Measurements from ENCODE around the gene TMEM82. TPM values are rescaled to one million over a fixed set of nuclear protein-coding genes. Genes with fewer than 3 reads are reported as not detected.

TMEM82 gene
- total and polyA plus RNA-seq, 8 donors, result 0.10 to 4.9 (median 1.5) TPM; not detected in 4

DNA sequence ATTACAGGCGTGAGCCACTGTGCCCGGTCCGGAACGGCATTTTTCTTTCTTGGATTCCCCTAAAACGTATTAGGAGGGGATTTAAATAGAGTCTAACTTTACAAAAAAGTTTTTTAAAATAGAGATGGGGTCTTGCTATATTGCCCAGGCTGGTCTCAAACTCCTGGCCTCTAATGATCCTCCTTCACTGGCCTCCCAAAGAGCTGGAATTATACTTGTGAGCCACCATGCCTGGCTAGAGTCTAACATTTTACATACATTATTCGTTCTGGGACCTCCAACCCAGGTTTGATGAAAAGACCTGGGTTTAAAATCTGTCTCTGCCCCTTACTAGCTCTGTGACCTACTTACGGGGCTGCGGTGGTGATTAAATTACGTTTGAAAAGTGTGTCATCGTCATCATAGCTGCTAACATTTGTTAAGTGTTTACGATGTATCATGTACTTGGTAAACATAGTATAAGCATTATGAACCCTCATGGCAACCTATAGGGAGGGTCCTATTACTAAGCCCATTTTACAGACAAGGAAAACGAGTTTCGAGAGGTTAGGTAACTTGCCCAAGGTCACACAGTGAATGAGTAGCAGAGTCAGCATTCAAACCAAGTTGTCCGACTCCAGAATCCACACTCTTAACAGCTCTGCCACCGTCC, 33.7 kb upstream of the TMEM82 start:
- Histone ChIP-seq H3K4me3 (no peak overlapping the region), H3K36me3 (peaks cover 0 to 10% (median 4%) of the 10 kb centered on the region in 4 donors), H3K27me3 (no peaks in the 10 kb centered on the region), H3K4me1 (peaks cover 7 to 68% (median 37%) of the 10 kb centered on the region in 4 donors), H3K27ac (no peak overlapping the region), H3K9me3 (no peaks in the 10 kb centered on the region)
- WGBS, 5 donors, result 85 to 93% (median 91%) methylated on average over 15 of the region's 15 CpGs
- intact Hi-C loops (cut with DNase I; ENCODE audit: low total_unique reads), result no loop called here
- DNase-seq, result no peak
- TF ChIP-seq, protein P1, sequence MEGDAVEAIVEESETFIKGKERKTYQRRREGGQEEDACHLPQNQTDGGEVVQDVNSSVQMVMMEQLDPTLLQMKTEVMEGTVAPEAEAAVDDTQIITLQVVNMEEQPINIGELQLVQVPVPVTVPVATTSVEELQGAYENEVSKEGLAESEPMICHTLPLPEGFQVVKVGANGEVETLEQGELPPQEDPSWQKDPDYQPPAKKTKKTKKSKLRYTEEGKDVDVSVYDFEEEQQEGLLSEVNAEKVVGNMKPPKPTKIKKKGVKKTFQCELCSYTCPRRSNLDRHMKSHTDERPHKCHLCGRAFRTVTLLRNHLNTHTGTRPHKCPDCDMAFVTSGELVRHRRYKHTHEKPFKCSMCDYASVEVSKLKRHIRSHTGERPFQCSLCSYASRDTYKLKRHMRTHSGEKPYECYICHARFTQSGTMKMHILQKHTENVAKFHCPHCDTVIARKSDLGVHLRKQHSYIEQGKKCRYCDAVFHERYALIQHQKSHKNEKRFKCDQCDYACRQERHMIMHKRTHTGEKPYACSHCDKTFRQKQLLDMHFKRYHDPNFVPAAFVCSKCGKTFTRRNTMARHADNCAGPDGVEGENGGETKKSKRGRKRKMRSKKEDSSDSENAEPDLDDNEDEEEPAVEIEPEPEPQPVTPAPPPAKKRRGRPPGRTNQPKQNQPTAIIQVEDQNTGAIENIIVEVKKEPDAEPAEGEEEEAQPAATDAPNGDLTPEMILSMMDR (IDR thresholded peaks at IDR 0.05), result no peak
- TF ChIP-seq POLR2AphosphoS5 (IDR thresholded peaks at IDR 0.05) (no peak), POLR2A (IDR thresholded peaks at IDR 0.05) (no peak), EP300 (IDR thresholded peaks at IDR 0.05) (no peak)

DNA sequence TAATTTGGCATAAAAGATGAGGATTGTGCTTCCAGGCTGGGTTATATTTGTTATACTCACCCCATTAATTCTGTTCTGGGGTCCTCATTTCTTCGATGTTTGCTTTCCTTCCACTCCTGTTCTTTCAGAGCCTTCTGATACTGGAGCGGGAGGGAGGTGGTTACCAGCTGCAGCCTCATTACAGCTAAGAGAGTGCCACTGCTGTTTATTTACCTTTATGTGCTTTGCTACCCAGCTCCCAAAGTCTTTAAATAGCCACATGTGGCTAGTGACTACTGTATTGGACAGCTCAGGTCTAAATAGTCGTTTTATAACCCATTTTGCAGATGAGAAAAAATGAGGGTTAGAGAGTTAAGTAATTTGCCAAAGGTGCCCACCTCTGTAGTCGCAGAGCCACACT, 33.1 kb upstream of the TMEM82 start:
- H3K4me3 ChIP-seq, result no peak overlapping the region
- DNase-seq, result no peak
- H3K27ac ChIP-seq, result no peak overlapping the region
- H3K4me1 ChIP-seq, result peaks cover 1 to 68% (median 35%) of the 10 kb centered on the region in 4 donors
- TF ChIP-seq POLR2A (IDR thresholded peaks at IDR 0.05) (no peak), EP300 (IDR thresholded peaks at IDR 0.05) (no peak), POLR2AphosphoS5 (IDR thresholded peaks at IDR 0.05) (no peak)
- TF ChIP-seq, protein P1 (IDR thresholded peaks at IDR 0.05), result no peak
- peaks cover 0 to 10% (median 4%) of the 10 kb centered on the region in 4 donors for H3K36me3 ChIP-seq
- WGBS, 5 donors, result 73 to 85% (median 83%) methylated on average over 4 of the region's 4 CpGs
- no peaks in the 10 kb centered on the region for H3K9me3 ChIP-seq
- no peaks in the 10 kb centered on the region for H3K27me3 ChIP-seq
- intact Hi-C loops (cut with DNase I; ENCODE audit: low total_unique reads), result no loop called here

DNA sequence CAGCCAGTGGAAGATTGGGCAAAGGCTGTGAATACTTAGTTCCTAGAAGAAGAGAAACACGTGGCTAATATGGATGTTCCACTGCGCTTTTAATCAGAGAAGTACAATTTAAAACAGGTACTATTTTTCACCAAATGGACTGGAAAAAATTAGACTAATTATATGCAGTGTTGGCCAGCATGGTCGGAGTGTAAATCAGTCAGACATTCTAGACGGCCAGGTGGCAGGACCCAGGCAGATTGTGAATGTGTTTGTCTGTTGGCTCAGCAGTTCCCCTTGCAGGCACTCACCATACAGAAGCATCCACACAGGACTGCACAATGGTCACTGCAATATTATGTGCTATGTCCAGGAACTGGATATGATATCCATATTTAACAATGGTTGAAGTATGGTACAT, 30.1 kb upstream of the TMEM82 start:
- peaks cover 8 to 15% (median 12%) of the 10 kb centered on the region in 4 donors for H3K36me3 ChIP-seq
- H3K4me3 ChIP-seq, result no peak overlapping the region
- H3K27me3 ChIP-seq, result no peaks in the 10 kb centered on the region
- DNase-seq, result no peak
- H3K27ac ChIP-seq, result no peak overlapping the region
- 52 to 78% (median 68%) methylated on average over 4 of the region's 4 CpGs for WGBS, 5 donors
- no peak for TF ChIP-seq POLR2AphosphoS5 (IDR thresholded peaks at IDR 0.05)
- TF ChIP-seq, protein P1 (IDR thresholded peaks at IDR 0.05), result no peak
- TF ChIP-seq EP300 (IDR thresholded peaks at IDR 0.05), result no peak
- no peak for TF ChIP-seq POLR2A (IDR thresholded peaks at IDR 0.05)
- peaks cover 9 to 72% (median 39%) of the 10 kb centered on the region in 4 donors for H3K4me1 ChIP-seq
- no peaks in the 10 kb centered on the region for H3K9me3 ChIP-seq
- intact Hi-C loops (cut with DNase I; ENCODE audit: low total_unique reads), result no loop called here

DNA sequence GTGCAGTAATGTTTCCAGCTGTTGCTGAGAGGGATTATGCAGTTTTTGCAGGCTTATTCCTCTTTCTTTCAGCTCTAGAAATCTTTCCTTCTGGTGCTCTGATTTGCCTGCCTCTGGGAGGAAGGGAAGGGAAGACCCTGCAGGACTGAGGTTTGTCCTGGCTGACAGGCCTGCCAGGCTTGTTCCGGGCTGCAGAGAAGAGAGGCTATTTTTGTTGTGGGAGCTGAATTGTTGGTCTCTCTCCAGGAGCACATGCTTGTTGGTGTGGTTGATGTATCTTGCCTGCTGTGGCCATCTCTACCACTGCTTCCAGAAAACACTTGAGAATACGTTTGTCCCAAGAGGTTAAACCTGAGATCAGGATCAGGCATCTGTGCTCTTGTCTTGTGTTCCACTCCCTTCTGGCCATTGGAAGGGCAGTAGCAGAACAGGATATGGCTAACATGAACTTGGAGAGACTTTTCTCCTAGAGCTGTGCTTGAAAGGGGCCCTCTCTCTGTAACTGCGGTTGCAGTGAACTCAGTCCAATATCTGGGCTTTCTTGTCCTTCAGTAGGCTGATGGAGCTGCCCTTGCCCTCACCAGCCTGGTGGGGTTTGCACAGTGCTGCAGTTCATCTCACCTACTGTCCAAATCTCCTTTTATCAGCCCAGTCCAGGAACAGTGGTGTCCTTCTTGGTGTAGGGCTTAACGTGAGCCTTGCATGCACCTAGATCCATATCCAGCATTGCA, 27.7 kb upstream of the TMEM82 start:
- Histone ChIP-seq H3K27ac (peak overlapping the region in 3 of 5 donors; percentile 29 to 85 (median 56)), H3K9me3 (no peaks in the 10 kb centered on the region), H3K27me3 (no peaks in the 10 kb centered on the region), H3K4me1 (peaks cover 27 to 67% (median 44%) of the 10 kb centered on the region in 4 donors), H3K4me3 (no peak overlapping the region), H3K36me3 (peaks cover 25 to 39% (median 34%) of the 10 kb centered on the region in 4 donors)
- TF ChIP-seq EP300 (IDR thresholded peaks at IDR 0.05), result no peak
- no peak for TF ChIP-seq POLR2AphosphoS5 (IDR thresholded peaks at IDR 0.05)
- TF ChIP-seq, protein P1 (IDR thresholded peaks at IDR 0.05), result no peak
- TF ChIP-seq POLR2A (IDR thresholded peaks at IDR 0.05), result no peak
- intact Hi-C loops (cut with DNase I; ENCODE audit: low total_unique reads), result no loop called here
- WGBS, 5 donors, result 45 to 70% (median 47%) methylated on average over 3 to 4 of the region's 4 CpGs
- peak in 1 of 2 donors; percentile 51 for DNase-seq

Data from stomach (tissue), 9 donors.